DND-41 (cell line): ENCODE measurements around the gene WNT5A.

Experiments used
- ATAC-seq: fragments of 200-7000 bp; cut with Tn5 transposase; 3 replicates; pipeline ENCODE4 v1.9.1; 2021; ENCODE audit warnings: low read depth; ENCODE audit not compliant: insufficient read depth
- DNase-seq: peaks from one replicate; pipeline ENCODE4 v3.0.0-alpha.2; 2020
- H2AFZ ChIP-seq: 2 replicates; pipeline ENCODE4 v1.6.0; 2012; ENCODE audit warnings: low read depth, low read length
- H3K27ac ChIP-seq: 2 replicates; pipeline ENCODE4 v1.5.1; 2012; ENCODE audit warnings: low read length, inconsistent platforms
- H3K27me3 ChIP-seq: fragments of 200-600 bp; sonication (generic); 2 replicates; pipeline ENCODE4 v1.6.0; 2012; ENCODE audit warnings: low read length, mild to moderate bottlenecking, inconsistent platforms; ENCODE audit not compliant: insufficient read depth, poor library complexity
- H3K36me3 ChIP-seq: 2 replicates; pipeline ENCODE4 v1.5.1; 2012; ENCODE audit warnings: low read length, inconsistent platforms; ENCODE audit not compliant: insufficient read depth
- H3K4me1 ChIP-seq: 2 replicates; pipeline ENCODE4 v1.5.1; 2012; ENCODE audit warnings: mild to moderate bottlenecking, low read length; ENCODE audit not compliant: insufficient read depth
- H3K4me2 ChIP-seq: 2 replicates; pipeline ENCODE4 v1.6.0; 2012; ENCODE audit warnings: mild to moderate bottlenecking, moderate library complexity, low read length, inconsistent platforms; ENCODE audit not compliant: insufficient read depth
- H3K4me3 ChIP-seq, 2 experiments: fragments of 200-600 bp in 1 of 2; shearing (Covaris generic) in 1 of 2; 2 replicates each; pipeline ENCODE4 v1.5.1; 2012 to 2016; ENCODE audit warnings: inconsistent platforms in 2 of 2, low read length in 2 of 2, mild to moderate bottlenecking in 2 of 2, low read depth in 1 of 2, moderate library complexity in 1 of 2
- H3K79me2 ChIP-seq: 2 replicates; pipeline ENCODE4 v1.6.0; 2012; ENCODE audit warnings: low read length, inconsistent platforms; ENCODE audit not compliant: insufficient read depth
- H3K9ac ChIP-seq: 2 replicates; pipeline ENCODE4 v1.6.0; 2012; ENCODE audit warnings: low read depth, mild to moderate bottlenecking, inconsistent platforms, low read length, moderate library complexity
- H3K9me3 ChIP-seq: 2 replicates; pipeline ENCODE4 v1.5.1; 2012; ENCODE audit warnings: low read length, moderate library complexity, mild to moderate bottlenecking, inconsistent platforms; ENCODE audit not compliant: insufficient read depth, severe bottlenecking
- H4K20me1 ChIP-seq: 2 replicates; pipeline ENCODE4 v1.6.0; 2012; ENCODE audit warnings: low read length; ENCODE audit not compliant: insufficient read depth
- EZH2 ChIP-seq: IDR thresholded peaks from 3 replicates; pipeline ENCODE4 v1.6.1; 2012; ENCODE audit warnings: borderline replicate concordance, low read depth, mild to moderate bottlenecking, moderate library complexity, low read length, inconsistent platforms; ENCODE audit not compliant: severe bottlenecking
- TF ChIP-seq, protein P1 (sequence below): IDR thresholded peaks from 2 replicates; pipeline ENCODE4 v1.5.1; 2012; ENCODE audit warnings: borderline replicate concordance, low read length, moderate library complexity, mild to moderate bottlenecking; ENCODE audit not compliant: poor library complexity, severe bottlenecking; ENCODE audit errors: extremely low read depth

Gene WNT5A

GRCh38 chr3:55524565-55525244 lies 37.6 kb upstream of the WNT5A start:
- peaks cover 6% of the 10 kb centered on the region; the same call in 1 of the 2 replicates for H3K4me1 ChIP-seq
- ATAC-seq, result no peak
- no peak overlapping the region for H3K27ac ChIP-seq
- no peaks in the 10 kb centered on the region for H4K20me1 ChIP-seq
- DNase-seq, result no peak
- H3K27me3 ChIP-seq, result no peaks in the 10 kb centered on the region
- TF ChIP-seq EZH2, result no peak
- TF ChIP-seq, protein P1, sequence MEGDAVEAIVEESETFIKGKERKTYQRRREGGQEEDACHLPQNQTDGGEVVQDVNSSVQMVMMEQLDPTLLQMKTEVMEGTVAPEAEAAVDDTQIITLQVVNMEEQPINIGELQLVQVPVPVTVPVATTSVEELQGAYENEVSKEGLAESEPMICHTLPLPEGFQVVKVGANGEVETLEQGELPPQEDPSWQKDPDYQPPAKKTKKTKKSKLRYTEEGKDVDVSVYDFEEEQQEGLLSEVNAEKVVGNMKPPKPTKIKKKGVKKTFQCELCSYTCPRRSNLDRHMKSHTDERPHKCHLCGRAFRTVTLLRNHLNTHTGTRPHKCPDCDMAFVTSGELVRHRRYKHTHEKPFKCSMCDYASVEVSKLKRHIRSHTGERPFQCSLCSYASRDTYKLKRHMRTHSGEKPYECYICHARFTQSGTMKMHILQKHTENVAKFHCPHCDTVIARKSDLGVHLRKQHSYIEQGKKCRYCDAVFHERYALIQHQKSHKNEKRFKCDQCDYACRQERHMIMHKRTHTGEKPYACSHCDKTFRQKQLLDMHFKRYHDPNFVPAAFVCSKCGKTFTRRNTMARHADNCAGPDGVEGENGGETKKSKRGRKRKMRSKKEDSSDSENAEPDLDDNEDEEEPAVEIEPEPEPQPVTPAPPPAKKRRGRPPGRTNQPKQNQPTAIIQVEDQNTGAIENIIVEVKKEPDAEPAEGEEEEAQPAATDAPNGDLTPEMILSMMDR, result no peak
- H3K4me2 ChIP-seq, result no peak overlapping the region
- H3K36me3 ChIP-seq, result no peaks in the 10 kb centered on the region
- H3K4me3 ChIP-seq, result no peak overlapping the region
- no peak overlapping the region for H2AFZ ChIP-seq
- no peak overlapping the region for H3K9ac ChIP-seq
- H3K79me2 ChIP-seq, result no peaks in the 10 kb centered on the region
- H3K9me3 ChIP-seq, result no peaks in the 10 kb centered on the region

DNA sequence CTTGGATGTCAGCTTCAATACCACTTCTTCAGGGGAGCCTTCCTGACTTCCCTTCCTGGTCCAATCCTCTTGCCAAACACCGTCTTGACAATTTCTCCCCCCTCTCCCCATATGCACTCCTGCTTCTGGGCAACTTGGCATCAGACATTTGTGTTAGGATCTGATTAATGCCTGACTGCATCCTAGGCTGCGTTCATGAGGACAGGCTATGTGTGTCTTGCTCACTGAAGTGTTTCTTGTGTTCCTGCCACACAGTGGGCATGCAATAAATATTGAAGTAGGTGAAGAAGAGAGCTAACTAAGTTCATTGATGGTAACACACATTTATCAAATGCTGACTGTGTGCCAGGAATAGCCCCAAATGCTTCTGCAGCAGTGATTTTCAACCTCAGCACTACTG lies 36.4 kb upstream of the WNT5A start:
- peaks cover 6% of the 10 kb centered on the region; the same call in 1 of the 2 replicates for H3K4me1 ChIP-seq
- no peak overlapping the region for H3K27ac ChIP-seq
- H3K36me3 ChIP-seq, result no peaks in the 10 kb centered on the region
- H3K4me2 ChIP-seq, result no peak overlapping the region
- TF ChIP-seq, protein P1, result no peak
- no peak for TF ChIP-seq EZH2
- ATAC-seq (no peak), DNase-seq (no peak)
- no peak overlapping the region for H3K9ac ChIP-seq
- no peaks in the 10 kb centered on the region for H3K79me2 ChIP-seq
- no peak overlapping the region for H2AFZ ChIP-seq
- H3K27me3 ChIP-seq, result no peaks in the 10 kb centered on the region
- no peaks in the 10 kb centered on the region for H4K20me1 ChIP-seq
- no peak overlapping the region for H3K4me3 ChIP-seq
- no peaks in the 10 kb centered on the region for H3K9me3 ChIP-seq

DNA sequence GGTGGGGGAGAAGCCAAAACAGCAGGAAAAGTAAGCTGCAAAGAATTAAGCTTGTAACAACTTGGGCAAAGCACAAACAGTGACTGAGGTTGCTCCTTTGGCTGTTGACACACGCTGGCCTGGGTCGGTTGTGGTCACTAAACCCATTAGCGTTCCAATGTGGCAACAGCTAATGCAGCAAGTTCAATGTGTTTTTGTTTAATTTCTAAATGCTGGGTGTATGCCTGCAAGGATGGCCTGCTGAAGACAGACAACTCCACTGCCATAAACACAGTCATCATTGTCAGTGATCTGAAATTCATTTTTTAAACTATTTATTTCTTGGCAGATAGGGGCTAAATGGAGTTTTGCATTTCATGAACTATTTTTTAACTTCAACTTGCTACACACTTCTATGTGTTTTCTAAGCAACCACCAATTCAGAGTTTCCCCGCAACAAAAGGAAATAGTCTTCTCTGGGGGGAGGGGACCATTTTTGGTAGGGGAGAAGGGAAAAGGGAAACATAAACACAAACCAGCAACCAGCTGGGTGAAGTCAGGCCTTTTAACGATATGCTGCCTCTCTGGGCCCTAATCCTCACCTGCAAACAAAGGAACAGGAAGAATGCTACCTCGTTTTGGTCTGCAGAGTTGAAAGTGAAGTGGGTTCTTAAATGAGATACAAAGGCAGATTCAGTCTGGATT lies 34.8 kb upstream of the WNT5A start:
- Histone ChIP-seq H3K4me2 (no peak overlapping the region), H3K9ac (no peak overlapping the region), H3K27ac (no peak overlapping the region), H3K9me3 (no peaks in the 10 kb centered on the region), H3K27me3 (no peaks in the 10 kb centered on the region), H3K4me1 (peaks cover 6% of the 10 kb centered on the region; the same call in 1 of the 2 replicates), H3K4me3 (no peak overlapping the region), H3K36me3 (no peaks in the 10 kb centered on the region), H3K79me2 (no peaks in the 10 kb centered on the region), H2AFZ (peak overlapping the region; percentile 28; the same call in 1 of the 2 replicates), H4K20me1 (no peaks in the 10 kb centered on the region)
- peak; percentile 66 for ATAC-seq
- TF ChIP-seq, protein P1, result no peak
- TF ChIP-seq EZH2, result no peak
- peak; percentile 29 for DNase-seq
